Hepatocyte (in vitro differentiated cells): Measurements from ENCODE around the gene SPOUT1.

ENCODE experiments used
- CTCF ChIP-seq: fragments of 200-600 bp; sonication (generic); IDR thresholded peaks from 2 replicates; pipeline ENCODE4 v1.5.1; 2016; ENCODE audit warnings: antibody characterized with exemption, mild to moderate bottlenecking; ENCODE audit not compliant: poor library complexity
- EZH2 ChIP-seq: fragments of 200-600 bp; sonication (generic); IDR thresholded peaks from 2 replicates; pipeline ENCODE4 v1.6.1; 2016; ENCODE audit warnings: antibody characterized with exemption, mild to moderate bottlenecking, borderline replicate concordance
- EZH2phosphoT487 ChIP-seq: fragments of 200-600 bp; sonication (generic); IDR thresholded peaks from one replicate; pipeline ENCODE4 v1.6.1; 2018; ENCODE audit warnings: antibody characterized with exemption, mild to moderate bottlenecking, low read depth, moderate library complexity; ENCODE audit not compliant: unreplicated experiment, severe bottlenecking

GRCh38 chr9:128835246-128836210, 5.9 kb upstream of the SPOUT1 start:
- TF ChIP-seq CTCF (no peak), EZH2 (no peak), EZH2phosphoT487 (no peak)
